HepG2 (cell line): ENCODE data around the gene TMEM255B.

Source experiments
- AKAP8 ChIP-seq: sonication (generic); formaldehyde crosslinking; IDR thresholded peaks from 2 replicates; pipeline ENCODE4 v1.5.1; 2020; ENCODE audit warnings: mild to moderate bottlenecking, missing genetic modification reagents
- CTCF ChIP-seq: sonication (generic); formaldehyde crosslinking; IDR thresholded peaks from 2 replicates; pipeline ENCODE4 v1.5.0; 2020; ENCODE audit warnings: mild to moderate bottlenecking, missing genetic modification reagents, moderate library complexity
- MEIS1 ChIP-seq: sonication (generic); formaldehyde crosslinking; IDR thresholded peaks from 2 replicates; pipeline ENCODE4 v1.9.0; 2021; ENCODE audit warnings: mild to moderate bottlenecking, missing genetic modification reagents, moderate library complexity, borderline replicate concordance
- NFE2 ChIP-seq: sonication (generic); formaldehyde crosslinking; IDR thresholded peaks from 2 replicates; pipeline ENCODE4 v1.4.0; 2020; ENCODE audit warnings: missing genetic modification reagents
- PHF5A ChIP-seq: IDR thresholded peaks from one replicate; pipeline ENCODE4 v1.6.1; 2018; ENCODE audit warnings: low read depth, missing genetic modification reagents; ENCODE audit not compliant: unreplicated experiment
- POLR2AphosphoS2 ChIP-seq: IDR thresholded peaks from 2 replicates; pipeline ENCODE4 v1.6.1; 2011; ENCODE audit warnings: low read depth, low read length, improper control_type of control experiment
- SP1 ChIP-seq, 2 experiments: fragments of 450-650 bp in 1 of 2; sonication (generic) in 1 of 2; formaldehyde crosslinking in 1 of 2; IDR thresholded peaks; 2 replicates each; pipeline versions ENCODE4 v1.4.0 to v1.6.1; 2016 to 2020; ENCODE audit warnings: missing genetic modification reagents in 1 of 2
- TF ChIP-seq, protein P1 (sequence below): IDR thresholded peaks from 2 replicates; pipeline ENCODE4 v1.6.1; 2016

DNA sequence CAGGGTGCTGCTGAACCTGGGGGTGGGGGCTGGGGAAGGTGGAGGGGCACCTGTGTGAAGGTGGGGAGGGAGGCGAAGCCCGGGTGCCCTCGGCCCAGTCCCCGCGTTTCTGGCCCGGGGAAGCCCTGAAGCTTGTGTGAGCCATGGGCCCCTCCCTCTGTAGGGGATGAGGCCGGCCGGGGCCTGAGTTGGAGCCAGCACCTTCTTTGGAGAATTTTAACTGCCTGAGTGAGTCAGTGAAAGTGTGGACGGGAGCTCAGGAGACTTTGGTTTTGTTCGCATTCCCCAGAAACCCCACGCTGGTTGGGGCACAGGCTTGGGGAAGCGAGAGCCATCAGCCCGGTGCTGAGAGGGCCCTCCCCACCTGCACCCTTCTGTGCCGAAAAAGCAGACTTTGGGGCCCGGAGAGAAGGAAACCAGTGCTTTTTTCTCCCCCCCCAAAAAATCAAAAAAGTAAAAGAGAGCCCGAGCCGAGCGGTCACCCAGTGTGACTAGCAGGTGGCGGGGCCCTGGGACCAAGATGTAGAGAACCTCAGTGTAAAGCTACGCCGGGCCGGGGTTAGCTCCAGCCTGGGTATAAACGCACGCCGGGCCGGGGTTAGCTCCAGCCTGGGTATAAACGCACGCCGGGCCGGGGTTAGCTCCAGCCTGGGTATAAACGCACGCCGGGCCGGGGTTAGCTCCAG, 45.1 kb downstream of the TMEM255B start:
- TF ChIP-seq NFE2 (CRISPR knock-in tag) (no peak), PHF5A (CRISPR knock-in tag) (no peak), POLR2AphosphoS2 (no peak), CTCF (CRISPR knock-in tag) (no peak), AKAP8 (CRISPR knock-in tag) (no peak), MEIS1 (CRISPR knock-in tag) (no peak), SP1 (IDR thresholded peaks at IDR 0.05) (no peak), SP1 (CRISPR knock-in tag; IDR thresholded peaks at IDR 0.05) (no peak)
- TF ChIP-seq, protein P1, sequence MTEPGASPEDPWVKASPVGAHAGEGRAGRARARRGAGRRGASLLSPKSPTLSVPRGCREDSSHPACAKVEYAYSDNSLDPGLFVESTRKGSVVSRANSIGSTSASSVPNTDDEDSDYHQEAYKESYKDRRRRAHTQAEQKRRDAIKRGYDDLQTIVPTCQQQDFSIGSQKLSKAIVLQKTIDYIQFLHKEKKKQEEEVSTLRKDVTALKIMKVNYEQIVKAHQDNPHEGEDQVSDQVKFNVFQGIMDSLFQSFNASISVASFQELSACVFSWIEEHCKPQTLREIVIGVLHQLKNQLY (CRISPR knock-in tag) = no peak
